NOMO-1 (cell line): ENCODE data around the gene BLMH.

Experiments used
- DNase-seq, 2 experiments: peaks; one replicate each; lab custom pipeline; 2025; ENCODE audit not compliant: unreplicated experiment in 2 of 2; lab: John Stamatoyannopoulos, UW

BLMH gene

DNA sequence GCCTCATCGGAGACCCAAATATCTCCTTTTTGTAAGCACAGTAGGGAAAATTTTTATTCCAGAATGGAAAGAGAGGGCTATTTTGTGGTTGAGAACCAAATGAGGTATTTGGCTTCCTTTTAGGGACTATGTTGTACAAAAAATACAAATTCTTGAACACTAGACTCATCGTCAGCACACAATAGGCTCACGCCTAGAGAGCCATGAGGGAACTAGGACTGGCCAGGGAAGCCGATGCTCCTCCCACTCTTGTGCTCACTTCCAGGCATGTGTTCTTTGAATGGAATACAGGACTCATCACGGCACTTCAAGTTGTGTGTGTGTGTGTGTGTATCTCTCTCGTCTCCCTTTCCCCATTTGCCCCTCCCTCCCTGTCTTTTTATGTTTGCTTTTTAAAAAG is 17.8 kb upstream of the BLMH start:
- no peak for DNase-seq

DNA sequence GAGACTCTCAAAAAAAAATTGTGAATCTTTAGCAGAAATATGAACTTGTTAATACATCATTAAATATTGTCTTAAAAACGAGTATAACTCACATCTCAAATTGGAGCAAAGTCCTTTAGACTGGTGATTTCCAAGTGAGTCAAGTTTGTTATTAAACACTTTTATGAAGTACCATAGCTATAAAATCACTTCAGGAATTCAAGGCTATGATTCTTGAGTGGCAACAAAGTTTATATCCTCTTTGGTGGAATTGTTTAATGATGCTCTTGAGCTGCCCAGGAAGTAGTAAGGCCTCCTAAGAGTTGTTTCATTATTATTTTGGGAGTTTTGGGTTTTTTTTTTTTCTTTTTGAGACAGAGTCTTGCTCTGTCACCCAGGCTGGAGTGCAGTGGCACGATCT is 16.7 kb upstream of the BLMH start:
- DNase-seq = no peak

DNA sequence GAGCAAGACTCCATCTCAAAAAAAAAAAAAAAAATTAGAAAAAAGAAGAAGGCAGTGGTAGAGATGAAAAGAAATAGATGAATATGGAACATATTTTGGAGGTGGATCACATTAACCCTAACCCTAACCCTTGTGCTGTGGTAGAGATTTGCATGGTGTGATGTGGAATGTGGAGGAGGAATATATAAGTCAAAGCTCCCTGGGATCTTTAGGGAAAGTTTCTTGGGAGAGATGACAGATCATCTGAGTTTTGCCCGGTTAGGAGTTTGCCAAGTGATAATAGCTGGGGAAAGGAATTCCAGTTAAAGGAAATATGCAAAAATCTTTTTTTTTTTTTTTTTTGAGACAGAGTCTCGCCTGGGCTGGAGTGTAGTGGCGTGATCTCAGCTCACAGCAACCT is 13.0 kb upstream of the BLMH start:
- DNase-seq = no peak

DNA sequence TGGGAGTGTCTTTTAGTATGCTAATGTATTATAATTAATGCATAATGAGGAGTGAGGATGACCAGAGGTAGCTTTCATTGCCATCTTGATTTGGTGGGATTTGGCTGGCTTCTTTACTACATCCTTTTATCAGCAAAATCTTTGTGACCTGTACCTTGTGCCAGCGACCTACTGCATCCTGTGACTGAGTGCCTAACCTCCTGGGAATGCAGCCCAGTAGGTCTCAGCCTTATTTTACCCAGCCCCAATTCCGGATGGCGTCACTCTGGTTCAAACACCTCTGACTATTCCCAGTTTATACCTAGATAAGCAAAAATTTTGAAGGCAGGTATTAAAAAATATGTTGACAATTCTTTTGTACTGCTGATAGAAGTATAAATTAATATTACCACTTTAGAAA is 10.5 kb upstream of the BLMH start:
- no peak for DNase-seq

DNA sequence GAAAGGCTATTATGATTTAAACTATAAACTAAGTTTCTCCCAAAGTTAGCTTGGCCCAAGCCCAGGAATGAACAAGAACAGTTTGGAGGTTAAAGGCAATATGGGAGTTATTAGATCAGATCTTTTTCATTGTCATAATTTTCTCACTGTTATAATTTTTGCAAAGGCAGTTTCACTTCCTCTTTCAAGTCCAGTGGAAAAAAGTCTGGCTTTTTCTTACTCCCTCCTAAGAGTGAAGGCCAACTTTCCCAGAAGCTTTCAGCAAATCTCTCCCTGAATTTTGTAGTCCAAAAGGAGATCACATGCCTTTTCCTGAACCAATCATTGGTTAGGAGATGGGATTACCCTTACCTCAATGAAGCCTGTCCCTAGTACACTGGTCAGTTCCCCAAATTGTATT is 9.1 kb upstream of the BLMH start:
- DNase-seq = peak; percentile 49 to 69

DNA sequence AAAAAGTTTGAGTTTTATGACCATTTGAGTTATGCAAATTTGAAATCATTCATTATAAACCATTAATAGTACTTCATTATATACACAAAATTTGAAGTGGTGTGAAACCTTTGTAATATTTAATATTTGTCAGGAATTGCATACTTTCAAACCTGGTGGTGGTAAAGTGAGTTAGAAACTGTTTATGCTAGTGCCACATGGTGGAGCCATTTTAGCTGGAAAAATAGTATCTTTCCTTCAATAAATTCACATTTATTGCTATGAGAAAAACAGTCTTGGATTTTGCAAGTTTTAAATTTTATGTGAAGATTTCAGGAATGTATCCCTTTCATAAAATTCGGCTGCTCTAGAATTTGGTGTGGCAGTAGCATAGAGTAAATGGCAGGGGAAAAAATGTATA is 7.3 kb upstream of the BLMH start:
- no peak for DNase-seq

DNA sequence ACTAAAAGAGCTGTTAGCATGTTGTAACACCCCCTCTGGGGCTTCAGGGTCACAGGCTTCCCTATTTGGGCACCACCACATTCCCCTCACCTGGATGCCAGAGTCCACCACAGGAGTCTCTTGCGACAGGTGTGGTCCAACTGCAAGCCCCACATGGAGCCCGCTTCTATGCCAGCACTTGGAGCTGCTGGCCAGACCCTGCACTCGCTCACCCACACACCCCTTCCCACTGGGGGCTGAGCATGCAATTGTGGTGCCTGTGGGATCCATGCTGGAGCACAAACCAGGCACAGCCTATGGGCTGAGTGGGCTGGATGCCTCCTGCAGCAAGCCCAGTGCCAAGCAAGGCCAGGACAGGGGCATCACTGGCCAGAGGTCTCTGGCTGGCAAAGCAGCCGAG is 6.0 kb upstream of the BLMH start:
- no peak for DNase-seq

DNA sequence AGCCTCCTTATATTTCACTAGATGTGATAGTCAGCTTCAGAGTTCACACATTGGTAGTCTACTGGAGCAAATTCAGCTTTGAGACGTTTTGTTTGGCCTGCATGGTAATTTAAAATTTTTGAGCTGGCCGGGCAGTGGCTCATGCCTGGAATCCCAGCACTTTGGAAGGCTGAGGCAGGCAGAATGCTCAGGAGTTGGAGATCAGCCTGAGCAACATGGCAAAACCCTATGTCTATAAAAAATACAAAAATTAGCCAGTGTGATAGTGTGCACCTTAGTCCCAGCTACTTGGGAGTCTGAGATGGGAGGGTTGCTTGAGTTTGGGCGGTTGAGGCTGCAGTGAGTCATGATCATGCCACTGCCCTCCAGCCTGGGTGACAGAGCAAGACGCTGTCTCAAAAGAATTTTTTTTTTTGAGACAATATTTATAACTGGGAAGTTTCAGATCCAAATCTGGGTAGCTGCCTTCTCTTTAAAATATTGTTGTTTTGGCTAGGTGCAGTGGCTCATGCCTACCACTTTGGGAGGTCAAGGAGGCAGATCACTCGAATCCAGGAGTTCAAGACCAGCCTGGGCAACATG is 4.8 kb upstream of the BLMH start:
- no peak for DNase-seq

DNA sequence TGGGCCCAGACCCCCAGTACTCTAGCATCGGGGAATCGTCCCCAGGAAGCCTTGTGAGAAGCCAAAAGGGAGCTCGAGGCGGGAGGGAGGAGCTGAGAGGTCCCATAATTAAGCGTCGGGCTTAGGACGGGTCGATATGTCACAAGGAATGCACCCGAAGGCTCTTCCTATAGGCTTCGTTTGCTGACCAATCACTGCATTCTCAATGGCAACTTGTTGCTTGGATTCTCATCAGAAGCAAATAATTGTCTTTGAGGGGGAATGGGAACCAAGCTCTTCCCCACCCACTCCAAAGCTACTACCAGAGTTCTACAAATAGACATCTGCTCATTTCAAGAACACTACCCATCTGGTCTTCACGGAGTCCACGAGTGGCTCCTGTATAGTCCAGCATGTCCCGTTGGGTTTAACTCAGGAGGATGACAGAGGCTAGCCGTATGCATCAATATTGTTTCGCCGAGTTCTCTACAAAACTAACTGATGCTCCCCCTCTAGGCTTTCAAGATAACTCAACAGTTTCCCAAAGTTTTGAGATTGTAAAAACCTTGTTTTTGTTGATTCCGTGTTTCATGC is 628 bp upstream of the BLMH start:
- DNase-seq = peak in 1 of 2 experiments; percentile 39

DNA sequence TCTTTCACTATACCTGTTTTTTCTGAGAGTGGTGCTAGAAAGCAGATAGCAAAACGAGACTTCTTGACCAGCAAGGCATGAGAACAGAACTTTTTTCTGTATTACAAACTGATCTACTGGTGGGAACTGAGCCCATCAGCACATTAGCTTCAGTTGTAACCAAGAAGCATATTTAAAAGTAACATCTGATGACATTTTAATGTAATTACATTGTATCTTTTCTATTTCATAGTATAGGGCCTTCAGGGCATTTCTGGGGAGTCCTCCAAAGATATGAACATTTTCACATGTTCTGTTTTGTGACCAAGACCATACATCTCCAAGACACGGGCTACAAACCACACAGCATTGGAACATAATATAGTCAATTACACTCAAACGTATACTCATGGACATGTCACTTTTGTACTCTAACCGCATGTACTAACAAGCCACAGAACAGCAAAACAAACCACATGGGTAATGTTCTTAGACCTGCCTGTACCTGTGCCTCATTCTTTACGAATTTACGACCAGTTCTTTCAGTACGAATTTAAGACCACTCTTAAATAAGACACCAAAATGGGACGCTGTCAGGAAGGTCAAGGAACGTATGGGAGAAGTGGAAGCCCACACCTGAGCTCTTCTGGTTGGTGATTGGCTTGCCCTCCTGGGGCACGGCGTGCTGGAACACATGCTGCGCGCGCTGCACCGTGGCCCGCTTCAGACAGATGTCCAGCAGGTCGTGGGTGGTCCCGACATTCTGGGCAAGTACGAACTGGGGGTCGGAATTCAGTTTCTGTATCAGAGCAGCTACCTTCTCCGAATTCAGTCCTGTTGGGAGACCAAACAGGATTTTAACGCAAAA is 825 bp downstream of the BLMH start:
- peak; percentile 0 to 17 for DNase-seq

DNA sequence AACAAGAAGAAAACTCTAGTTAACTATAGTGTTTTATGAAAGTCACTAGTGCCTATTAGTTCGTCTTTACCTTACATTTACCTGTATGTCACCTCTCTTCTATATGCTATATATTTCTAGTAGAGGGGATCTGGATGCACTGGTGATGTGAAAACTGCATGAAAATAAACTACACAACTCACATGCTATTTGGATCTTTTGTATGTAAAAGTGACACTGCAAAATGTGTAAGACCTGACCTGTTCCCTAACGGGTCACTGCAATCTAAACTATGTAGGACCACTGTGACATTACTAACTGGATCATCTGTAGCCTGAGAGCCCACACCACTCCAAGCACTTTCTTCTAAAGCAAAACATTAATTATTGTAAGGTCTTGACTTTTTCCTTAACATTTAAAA is 1.7 kb downstream of the BLMH start:
- no peak for DNase-seq

DNA sequence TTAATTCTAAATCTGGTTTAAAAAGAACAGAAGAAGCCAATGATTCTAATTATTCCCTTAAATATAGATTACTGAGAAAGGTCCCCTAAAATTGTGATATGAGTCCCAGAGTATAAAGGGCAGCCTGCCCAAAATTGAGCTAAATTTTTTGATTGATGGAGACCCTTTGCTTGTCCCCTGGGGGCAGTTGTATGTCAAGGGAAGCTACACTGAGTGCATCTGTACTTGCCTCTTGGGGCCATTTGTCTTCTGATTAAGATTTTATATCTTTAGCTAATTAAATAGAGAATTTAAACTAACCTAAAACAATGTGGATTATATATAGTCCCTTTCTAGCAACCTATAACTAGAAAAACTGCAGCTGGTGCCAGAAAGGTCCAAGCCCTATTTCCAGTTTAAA is 12.6 kb downstream of the BLMH start:
- no peak for DNase-seq

DNA sequence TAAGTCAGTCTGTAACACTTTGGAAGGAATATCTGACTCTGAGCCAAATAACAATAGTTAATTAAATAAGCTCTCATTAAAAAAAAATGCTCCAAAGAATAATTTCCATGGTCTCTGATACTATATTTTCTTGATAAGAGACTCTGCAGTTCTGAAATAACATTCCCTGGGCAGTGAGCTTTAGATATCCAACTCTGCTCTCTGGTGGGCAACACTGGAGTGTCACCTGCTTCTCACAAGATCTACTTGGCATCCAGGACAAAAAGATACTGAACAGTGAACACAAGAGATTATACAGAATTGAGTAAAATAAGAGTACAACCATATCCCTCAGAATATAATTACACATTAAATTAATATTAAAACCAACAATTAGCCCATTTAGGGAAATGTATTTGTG is 13.7 kb downstream of the BLMH start:
- peak in 1 of 2 experiments; percentile 8 for DNase-seq

DNA sequence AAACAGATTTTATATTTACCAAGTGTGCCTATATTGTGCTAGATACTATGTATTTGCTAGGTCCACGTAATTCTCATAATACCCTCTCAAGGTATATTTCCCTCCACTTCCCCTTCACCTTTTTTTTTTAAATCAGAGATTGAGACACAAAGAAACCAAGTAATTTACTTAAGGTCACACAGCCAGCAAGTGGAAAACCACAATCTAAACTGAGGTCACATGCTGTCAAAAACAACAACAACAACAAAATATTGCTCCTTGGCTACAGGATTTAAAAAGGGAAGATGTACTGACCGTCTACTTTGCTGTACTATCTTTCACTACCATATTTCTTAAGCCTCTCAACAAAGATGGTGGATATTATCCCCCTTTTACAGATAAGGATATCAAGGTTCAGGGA is 15.8 kb downstream of the BLMH start:
- no peak for DNase-seq

DNA sequence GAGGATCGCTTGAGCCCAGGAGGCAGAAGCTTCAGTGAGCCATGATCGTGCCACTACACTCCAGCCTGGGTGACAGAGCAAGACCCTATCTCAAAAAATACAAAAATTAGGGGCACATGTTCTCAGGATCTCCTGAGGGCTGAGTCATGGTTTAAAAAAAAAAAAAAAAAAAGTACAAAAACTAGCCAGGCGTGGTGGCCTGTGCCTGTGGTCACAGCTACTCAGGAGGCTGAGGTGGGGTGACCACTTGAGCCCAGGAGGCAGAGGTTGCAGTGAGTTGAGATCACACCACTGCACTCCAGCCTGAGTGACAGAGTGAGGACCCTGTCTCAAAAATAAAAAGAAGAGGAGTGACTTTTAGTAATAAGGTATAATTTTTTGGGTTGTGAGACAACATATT is 16.9 kb downstream of the BLMH start:
- no peak for DNase-seq

DNA sequence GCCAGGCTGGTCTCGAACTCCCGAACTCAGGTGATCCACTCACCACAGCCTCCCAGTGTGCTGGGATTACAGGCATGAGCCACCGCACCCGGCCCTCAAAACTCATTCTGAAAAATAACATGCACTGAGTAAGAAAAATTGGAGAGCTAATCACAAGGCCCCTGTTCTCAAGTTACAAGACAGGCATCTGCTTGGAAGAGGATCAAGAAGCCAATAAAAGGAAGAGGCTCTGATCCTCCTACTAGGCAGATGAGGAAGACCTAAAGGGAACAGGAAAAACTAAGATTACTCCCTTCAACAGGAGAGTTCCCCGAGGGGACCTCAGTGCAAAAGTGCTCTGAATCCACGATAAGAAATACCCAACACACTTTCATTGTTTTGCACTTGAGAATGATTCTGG is 18.4 kb downstream of the BLMH start:
- no peak for DNase-seq

DNA sequence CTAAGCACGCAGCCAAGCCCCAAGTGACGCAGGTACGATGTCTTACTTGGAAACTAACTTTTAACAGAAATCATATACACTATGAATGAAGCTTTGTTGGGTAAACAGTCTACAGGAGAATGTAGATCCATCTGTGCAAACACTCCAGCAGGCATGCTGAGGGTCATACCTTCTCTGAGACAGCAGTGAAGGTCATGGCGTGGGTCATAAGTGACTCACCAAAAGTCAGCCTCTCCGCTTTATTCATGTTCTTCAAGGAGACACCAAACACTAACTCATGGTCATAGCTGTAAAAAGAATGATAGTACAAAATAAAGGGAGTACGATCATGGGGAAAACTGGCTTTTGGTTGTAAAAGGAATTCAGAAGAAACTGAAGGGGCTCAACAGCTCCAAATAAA is 20.6 kb downstream of the BLMH start:
- no peak for DNase-seq

DNA sequence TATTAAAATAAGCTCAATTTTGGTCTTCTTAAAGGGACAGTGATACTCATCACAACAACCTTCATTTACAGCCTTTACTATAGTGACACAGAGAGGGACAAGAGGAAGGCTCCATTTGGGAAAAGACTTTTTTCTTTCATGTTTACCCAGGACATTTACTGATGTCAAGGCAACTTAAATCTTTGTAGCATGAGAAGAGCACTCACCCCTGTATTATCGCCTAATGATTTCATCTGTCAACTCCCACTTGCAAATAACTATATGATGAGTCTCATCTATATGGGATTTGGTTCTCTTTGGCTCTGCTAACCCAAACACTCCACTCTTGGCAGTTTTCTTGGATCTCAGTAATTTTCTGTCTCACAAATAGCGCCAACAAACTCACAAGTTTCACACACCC is 24.1 kb downstream of the BLMH start:
- no peak for DNase-seq

DNA sequence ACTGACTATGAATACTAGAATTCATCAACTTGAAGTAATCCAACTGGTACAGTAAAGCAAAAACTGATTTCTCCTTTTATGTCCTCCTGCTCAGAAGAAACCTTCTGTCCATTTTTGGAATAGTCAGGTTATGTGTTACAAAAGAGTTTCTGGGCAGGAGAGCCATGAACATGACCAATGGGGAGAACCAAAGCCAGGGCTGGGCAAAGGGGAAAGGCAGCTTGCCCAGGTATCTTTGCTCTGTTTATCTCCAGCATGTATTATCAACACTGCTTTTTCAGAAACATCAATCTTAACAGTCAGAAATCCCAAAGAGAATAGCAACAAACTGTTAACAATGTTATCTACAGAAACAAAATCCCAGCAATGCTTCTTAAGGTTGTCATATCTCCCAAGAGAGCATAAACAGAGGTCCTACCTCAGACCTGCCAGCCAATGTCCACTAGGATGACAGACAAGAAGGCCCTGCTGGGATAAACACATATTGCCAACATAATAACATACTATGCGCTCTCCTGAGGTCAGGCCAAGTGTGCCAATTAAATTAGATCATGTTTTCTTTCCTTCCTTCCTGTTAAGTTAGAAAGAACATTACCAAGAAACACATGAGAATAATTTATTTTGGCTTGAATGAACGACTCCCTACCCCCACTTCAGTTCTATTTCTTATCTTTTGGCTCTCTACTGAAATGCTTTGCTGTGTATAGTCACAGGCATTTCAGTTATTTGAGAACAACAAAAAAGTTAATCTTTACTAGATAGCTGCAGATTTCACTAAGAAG is 28.0 kb downstream of the BLMH start:
- no peak for DNase-seq

DNA sequence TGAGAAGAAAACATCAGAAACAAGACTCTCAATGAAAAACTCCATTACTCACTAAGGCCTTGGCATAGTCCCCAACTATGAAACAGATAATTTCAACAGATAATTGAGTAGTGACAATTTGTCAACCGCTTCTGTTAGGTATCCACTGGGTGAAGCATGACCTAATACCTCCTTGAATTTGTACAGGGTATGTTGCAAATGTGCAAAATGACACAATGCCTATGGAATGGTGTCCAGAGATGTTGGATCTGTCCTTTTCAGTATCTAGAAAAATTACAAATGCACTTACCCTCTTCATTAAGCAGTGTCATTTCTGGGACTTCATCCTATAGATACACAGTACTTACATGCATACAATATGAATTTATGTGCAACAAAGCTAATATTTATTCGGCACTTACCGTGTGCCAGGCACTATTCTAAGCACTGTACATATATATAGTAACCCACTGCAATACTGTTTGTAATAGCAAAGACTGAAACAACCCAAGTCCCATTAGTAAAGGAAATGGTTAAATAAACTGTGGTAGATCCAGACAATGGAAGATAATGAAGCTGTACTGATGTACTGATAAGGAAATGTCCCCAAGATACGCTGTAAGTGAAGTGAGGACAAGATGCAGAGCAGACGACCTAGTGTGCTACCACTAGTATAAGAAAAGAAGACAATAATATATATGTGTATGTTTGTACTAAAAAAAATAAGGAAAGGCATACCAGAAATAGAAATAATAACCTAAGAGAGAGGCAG is 34.8 kb downstream of the BLMH start:
- DNase-seq = no peak

DNA sequence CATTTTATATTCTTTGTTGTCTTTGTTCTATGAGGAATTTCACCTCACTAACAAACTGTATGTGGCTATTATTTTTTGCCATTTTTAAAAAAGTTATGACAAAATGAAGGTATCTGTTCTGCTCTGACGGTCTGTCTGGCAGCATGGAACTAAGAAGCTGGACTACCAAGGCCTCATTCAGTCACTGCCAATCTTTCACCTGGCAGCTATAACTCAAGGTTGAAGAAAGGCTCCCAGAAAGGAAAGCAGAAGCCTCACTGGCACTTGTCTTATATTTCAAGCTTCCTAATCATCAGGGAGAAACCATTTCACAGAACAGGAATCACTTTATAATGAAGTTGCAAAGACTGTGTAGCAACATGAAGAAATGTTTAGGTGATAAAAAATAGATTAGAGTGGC is 37.6 kb downstream of the BLMH start:
- DNase-seq = no peak
